Astrocyte (in vitro differentiated cells and primary cell): Measurements from ENCODE around the gene PPP1R7. TPM values are rescaled to one million over a fixed set of nuclear protein-coding genes. Genes with fewer than 3 reads are reported as not detected.

Source experiments
- DNase-seq: peaks from one replicate; pipeline ENCODE4 v3.0.0-alpha.2; 2010; ENCODE audit warnings: low read depth
- FAIRE-seq: peaks from 2 replicates; lab custom pipeline; 2011; peaks lifted over from hg19 to GRCh38; lab: Jason Lieb, UNC
- H2AFZ ChIP-seq: 2 replicates; pipeline ENCODE4 v1.6.0; 2012; ENCODE audit warnings: low read depth, low read length, inconsistent platforms
- H3K27ac ChIP-seq: 2 replicates; pipeline ENCODE4 v1.5.1; 2011; ENCODE audit warnings: low read depth, low read length, inconsistent platforms
- H3K27me3 ChIP-seq: 2 replicates; pipeline ENCODE4 v1.6.0; 2011; ENCODE audit warnings: low read length, inconsistent platforms; ENCODE audit not compliant: insufficient read depth
- H3K36me3 ChIP-seq: 2 replicates; pipeline ENCODE4 v1.5.1; 2011; ENCODE audit warnings: low read length, inconsistent platforms; ENCODE audit not compliant: insufficient read depth
- H3K4me1 ChIP-seq: 2 replicates; pipeline ENCODE4 v1.5.1; 2011; ENCODE audit warnings: low read length, inconsistent platforms; ENCODE audit not compliant: insufficient read depth
- H3K4me2 ChIP-seq: 2 replicates; pipeline ENCODE4 v1.6.0; 2012; ENCODE audit warnings: low read length, inconsistent platforms
- H3K4me3 ChIP-seq: 2 replicates; pipeline ENCODE4 v1.5.1; 2011; ENCODE audit warnings: low read depth, mild to moderate bottlenecking, low read length, inconsistent platforms; ENCODE audit not compliant: insufficient read depth
- H3K79me2 ChIP-seq: 2 replicates; pipeline ENCODE4 v1.6.0; 2012; ENCODE audit warnings: mild to moderate bottlenecking, low read length, inconsistent platforms; ENCODE audit not compliant: insufficient read depth
- H3K9ac ChIP-seq: 2 replicates; pipeline ENCODE4 v1.6.0; 2012; ENCODE audit warnings: mild to moderate bottlenecking, low read length, inconsistent platforms
- H3K9me3 ChIP-seq: 2 replicates; pipeline ENCODE4 v1.5.1; 2012; ENCODE audit warnings: low read depth, mild to moderate bottlenecking, low read length, inconsistent platforms; ENCODE audit not compliant: insufficient read depth
- H4K20me1 ChIP-seq: 2 replicates; pipeline ENCODE4 v1.6.0; 2012; ENCODE audit warnings: low read length, inconsistent platforms; ENCODE audit not compliant: insufficient read depth
- H3K27ac Mint-ChIP-seq: one replicate; pipeline ENCODE4 v1.8.0; 2021; ENCODE audit warnings: mild to moderate bottlenecking, mixed read lengths; ENCODE audit not compliant: unreplicated experiment
- H3K27me3 Mint-ChIP-seq: one replicate; pipeline ENCODE4 v1.8.0; 2021; ENCODE audit warnings: low read depth, mixed read lengths; ENCODE audit not compliant: unreplicated experiment
- H3K36me3 Mint-ChIP-seq: one replicate; pipeline ENCODE4 v1.8.0; 2021; ENCODE audit warnings: low read depth, mixed read lengths; ENCODE audit not compliant: unreplicated experiment
- H3K4me1 Mint-ChIP-seq: one replicate; pipeline ENCODE4 v1.8.0; 2021; ENCODE audit warnings: low read depth, mixed read lengths; ENCODE audit not compliant: unreplicated experiment
- H3K4me3 Mint-ChIP-seq: one replicate; pipeline ENCODE4 v1.8.0; 2021; ENCODE audit warnings: mild to moderate bottlenecking, moderate library complexity, mixed read lengths; ENCODE audit not compliant: unreplicated experiment
- H3K9me3 Mint-ChIP-seq: one replicate; pipeline ENCODE4 v1.8.0; 2021; ENCODE audit warnings: mild to moderate bottlenecking, mixed read lengths; ENCODE audit not compliant: unreplicated experiment
- EZH2 ChIP-seq: IDR thresholded peaks from 2 replicates; pipeline ENCODE4 v1.6.1; 2012; ENCODE audit warnings: mild to moderate bottlenecking, low read length, inconsistent platforms; ENCODE audit not compliant: insufficient read depth
- total RNA-seq: library from RNA; stranded (reverse); gene quantifications from 2 replicates; pipeline ENCODE4 v1.2.1, GENCODE V29; 2021
- TF ChIP-seq, protein P1 (sequence below): IDR thresholded peaks from 2 replicates; pipeline ENCODE4 v1.5.1; 2011; ENCODE audit warnings: low read depth, mild to moderate bottlenecking, inconsistent platforms, low read length, moderate library complexity; ENCODE audit not compliant: insufficient read depth

PPP1R7 gene
- total RNA-seq, 1 donor from 2014 or later, result 53.4 TPM

DNA sequence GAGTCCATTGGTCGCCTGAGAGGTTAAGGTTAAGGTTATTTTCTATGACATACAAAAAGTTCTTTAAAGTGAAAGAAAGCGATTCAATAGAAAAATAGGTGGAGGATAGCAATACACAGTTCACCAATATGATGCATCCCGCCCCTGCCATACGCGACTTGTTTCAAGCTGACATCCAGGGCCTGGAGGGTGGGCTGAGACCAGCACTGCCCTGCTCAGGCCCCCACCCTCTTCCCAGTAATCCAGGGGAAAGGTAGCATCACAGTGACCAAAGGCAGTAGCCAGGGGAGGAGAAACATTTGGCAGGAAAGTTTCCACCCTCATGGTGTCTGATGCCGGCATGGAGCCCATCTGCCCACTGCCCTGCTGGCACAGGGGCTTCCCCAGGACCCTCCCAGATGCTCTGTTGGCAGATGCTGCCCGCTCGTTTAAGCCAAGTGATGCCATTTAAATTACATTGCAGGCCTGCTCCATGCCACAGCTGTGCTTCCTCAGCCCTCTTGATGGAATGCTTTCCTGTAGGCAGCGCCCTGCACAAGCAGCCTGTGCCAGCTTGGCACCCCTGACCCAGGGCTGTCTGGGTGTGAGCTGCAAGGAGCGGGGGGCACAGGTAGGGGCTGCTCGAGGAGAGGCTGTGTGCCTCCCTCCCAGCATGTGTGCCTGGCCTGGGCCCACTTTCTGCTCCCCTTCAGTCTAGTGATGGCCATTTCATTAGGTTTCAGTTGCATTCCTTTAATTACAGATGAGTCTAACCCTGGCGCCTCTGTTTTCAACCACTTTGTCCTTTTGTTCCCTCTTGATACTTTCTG, 27.5 kb downstream of the PPP1R7 start:
- Mint-ChIP-seq H3K4me1 (no peaks in the 10 kb centered on the region), H3K9me3 (no peaks in the 10 kb centered on the region), H3K27me3 (no peaks in the 10 kb centered on the region), H3K4me3 (no peak overlapping the region), H3K36me3 (peaks cover 16% of the 10 kb centered on the region), H3K27ac (no peak overlapping the region)
- DNase-seq, result no peak
- no peak for FAIRE-seq
- Histone ChIP-seq H4K20me1 (no peaks in the 10 kb centered on the region), H3K27ac (no peak overlapping the region), H3K27me3 (no peaks in the 10 kb centered on the region), H3K4me1 (no peaks in the 10 kb centered on the region), H3K36me3 (peaks cover 4% of the 10 kb centered on the region), H2AFZ (no peak overlapping the region), H3K9ac (no peak overlapping the region), H3K79me2 (no peaks in the 10 kb centered on the region), H3K4me3 (no peak overlapping the region), H3K4me2 (no peak overlapping the region), H3K9me3 (no peaks in the 10 kb centered on the region)
- TF ChIP-seq, protein P1, sequence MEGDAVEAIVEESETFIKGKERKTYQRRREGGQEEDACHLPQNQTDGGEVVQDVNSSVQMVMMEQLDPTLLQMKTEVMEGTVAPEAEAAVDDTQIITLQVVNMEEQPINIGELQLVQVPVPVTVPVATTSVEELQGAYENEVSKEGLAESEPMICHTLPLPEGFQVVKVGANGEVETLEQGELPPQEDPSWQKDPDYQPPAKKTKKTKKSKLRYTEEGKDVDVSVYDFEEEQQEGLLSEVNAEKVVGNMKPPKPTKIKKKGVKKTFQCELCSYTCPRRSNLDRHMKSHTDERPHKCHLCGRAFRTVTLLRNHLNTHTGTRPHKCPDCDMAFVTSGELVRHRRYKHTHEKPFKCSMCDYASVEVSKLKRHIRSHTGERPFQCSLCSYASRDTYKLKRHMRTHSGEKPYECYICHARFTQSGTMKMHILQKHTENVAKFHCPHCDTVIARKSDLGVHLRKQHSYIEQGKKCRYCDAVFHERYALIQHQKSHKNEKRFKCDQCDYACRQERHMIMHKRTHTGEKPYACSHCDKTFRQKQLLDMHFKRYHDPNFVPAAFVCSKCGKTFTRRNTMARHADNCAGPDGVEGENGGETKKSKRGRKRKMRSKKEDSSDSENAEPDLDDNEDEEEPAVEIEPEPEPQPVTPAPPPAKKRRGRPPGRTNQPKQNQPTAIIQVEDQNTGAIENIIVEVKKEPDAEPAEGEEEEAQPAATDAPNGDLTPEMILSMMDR, result no peak
- TF ChIP-seq EZH2, result no peak

DNA sequence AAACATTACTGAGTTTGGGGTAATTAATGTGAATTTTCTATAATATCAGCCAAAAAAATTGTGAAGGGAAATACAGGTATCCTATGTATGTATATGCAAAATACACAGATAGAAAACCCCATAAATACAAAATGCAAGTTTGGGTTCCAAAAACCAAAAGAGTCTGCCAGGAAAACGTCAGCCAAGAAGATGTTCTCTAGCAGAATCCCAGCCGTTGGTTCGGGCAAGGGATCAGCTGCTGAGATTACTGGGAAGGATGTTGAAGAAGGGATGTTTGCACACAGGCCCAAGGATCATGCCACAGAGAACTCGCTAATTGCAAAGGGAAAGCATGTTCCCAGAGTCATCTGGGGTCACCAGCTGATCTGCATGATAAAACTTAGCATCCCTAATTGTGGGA, 28.7 kb downstream of the PPP1R7 start:
- DNase-seq, result no peak
- Histone ChIP-seq H3K4me2 (no peak overlapping the region), H4K20me1 (no peaks in the 10 kb centered on the region), H3K4me1 (no peaks in the 10 kb centered on the region), H3K36me3 (peaks cover 4% of the 10 kb centered on the region), H3K9me3 (no peaks in the 10 kb centered on the region), H3K4me3 (no peak overlapping the region), H3K27me3 (no peaks in the 10 kb centered on the region), H3K9ac (no peak overlapping the region), H3K27ac (no peak overlapping the region), H2AFZ (no peak overlapping the region), H3K79me2 (no peaks in the 10 kb centered on the region)
- no peaks in the 10 kb centered on the region for H3K4me1 Mint-ChIP-seq
- no peak overlapping the region for H3K4me3 Mint-ChIP-seq
- TF ChIP-seq, protein P1, result no peak
- no peak for TF ChIP-seq EZH2
- no peak for FAIRE-seq
- no peak overlapping the region for H3K27ac Mint-ChIP-seq
- no peaks in the 10 kb centered on the region for H3K27me3 Mint-ChIP-seq
- no peaks in the 10 kb centered on the region for H3K9me3 Mint-ChIP-seq
- H3K36me3 Mint-ChIP-seq, result peaks cover 19% of the 10 kb centered on the region

DNA sequence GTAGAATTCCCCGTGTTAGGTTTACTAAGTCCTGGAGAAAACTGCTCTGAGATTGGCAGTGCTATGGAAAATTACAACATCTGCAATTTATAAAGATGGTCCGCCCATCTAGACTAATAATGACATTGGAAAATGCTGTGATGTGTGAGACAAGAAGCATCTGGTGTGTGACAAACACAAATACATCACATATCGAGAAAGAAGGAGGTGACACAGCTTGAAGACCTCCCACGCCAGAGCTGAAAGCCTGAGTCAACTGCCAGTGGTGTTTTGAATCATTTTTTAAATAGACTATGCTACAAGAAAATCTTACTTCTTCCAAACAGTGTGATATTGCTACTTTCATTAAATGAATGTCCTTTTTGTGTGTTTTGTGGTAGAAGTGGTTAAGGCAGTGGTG, 29.6 kb downstream of the PPP1R7 start:
- Histone ChIP-seq H3K9ac (no peak overlapping the region), H3K36me3 (peaks cover 4% of the 10 kb centered on the region), H4K20me1 (no peaks in the 10 kb centered on the region), H3K4me1 (no peaks in the 10 kb centered on the region), H3K27me3 (no peaks in the 10 kb centered on the region), H3K79me2 (no peaks in the 10 kb centered on the region), H3K27ac (no peak overlapping the region), H3K4me3 (no peak overlapping the region), H3K4me2 (no peak overlapping the region), H2AFZ (no peak overlapping the region), H3K9me3 (no peaks in the 10 kb centered on the region)
- H3K27ac Mint-ChIP-seq, result no peak overlapping the region
- no peaks in the 10 kb centered on the region for H3K9me3 Mint-ChIP-seq
- no peak for DNase-seq
- no peak overlapping the region for H3K4me3 Mint-ChIP-seq
- H3K4me1 Mint-ChIP-seq, result no peaks in the 10 kb centered on the region
- peaks cover 18% of the 10 kb centered on the region for H3K36me3 Mint-ChIP-seq
- no peak for TF ChIP-seq EZH2
- TF ChIP-seq, protein P1, result no peak
- FAIRE-seq, result no peak
- H3K27me3 Mint-ChIP-seq, result no peaks in the 10 kb centered on the region
